Pulmonary artery endothelial cell (primary cell): Measurements from ENCODE around the gene CREB5. TPM values are rescaled to one million over a fixed set of nuclear protein-coding genes. Genes with fewer than 3 reads are reported as not detected.
"Not testable (repeated sequence)": the region's sequence is repeated elsewhere in the genome, so short reads cannot be mapped to it uniquely, and the experiment has no call there.

Source experiments
- DNase-seq: peaks from one replicate; pipeline ENCODE4 v3.0.0-alpha.2; 2011; ENCODE audit warnings: low read depth, low spot score
- total RNA-seq: library from RNA; depleted of rRNA; stranded (reverse); fragments of >200 nt; gene quantifications from 2 replicates; pipeline ENCODE4 v1.2.3, GENCODE V29; 2014

CREB5 gene
- total RNA-seq, 1 donor from 2014 or later: 2.8 TPM

DNA sequence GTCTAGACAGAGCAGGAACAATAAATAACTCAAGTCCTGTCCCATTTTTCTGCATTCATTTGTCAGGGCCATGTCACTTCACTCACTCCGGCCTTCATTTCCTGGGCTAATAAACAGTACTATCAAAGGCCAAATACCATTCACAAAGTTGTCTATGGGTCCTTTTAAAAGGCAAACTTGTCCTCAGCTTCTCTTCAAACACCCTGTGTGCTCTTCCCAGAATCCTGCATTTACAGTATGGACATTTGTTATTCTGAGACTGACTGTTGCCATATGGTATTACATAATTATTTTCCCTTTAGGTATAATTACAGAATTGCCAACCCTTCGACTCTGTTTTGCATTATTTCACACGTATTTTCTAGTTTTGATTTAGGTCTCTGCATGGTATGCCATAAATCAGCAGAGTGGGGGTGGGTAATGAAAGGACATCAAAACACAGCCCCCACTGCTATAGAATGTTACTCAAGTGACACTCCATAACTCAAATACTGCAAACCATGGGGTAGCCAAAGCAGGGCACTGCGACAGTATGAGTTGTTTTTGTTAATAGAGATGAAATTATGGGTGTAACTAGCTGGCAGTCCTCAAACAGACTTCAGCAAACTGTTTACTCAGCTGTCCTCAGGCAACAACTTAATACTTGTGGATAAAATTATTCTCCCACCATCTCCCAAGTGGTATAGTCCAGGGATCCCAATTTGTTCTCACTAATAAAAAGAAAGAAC, 362.1 kb downstream of the CREB5 start:
- no peak for DNase-seq

DNA sequence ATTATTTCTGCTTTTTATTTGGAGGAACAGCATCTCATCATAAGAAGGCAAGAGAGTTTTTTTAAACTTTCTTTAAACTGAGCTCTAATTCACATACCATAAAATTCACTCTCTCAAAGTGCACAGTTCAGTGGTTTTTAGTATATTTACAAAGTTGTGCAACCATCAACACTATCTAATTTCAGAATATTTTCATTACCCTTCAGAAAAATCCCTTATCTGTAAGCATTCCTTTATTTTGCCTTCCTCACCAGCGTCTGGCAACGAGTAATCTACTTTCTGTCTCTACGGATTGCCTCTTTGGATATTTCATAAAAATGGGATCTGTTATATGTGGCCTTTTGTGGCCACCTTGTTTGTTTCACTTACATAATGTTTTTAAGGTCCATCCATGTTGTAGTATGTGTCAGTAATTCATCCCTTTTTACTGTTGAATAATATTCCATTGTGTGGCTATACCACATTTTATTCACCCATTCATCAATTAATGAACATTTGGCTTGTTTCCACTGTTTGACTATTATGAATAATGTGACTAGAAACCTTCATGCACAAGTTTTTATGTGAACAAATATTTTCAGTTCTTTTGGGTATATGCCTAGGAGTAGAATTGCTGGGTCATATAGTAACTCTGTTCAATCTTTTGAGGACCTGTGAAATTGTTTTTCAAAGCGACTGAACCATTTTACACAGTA, 364.3 kb downstream of the CREB5 start:
- no peak for DNase-seq

DNA sequence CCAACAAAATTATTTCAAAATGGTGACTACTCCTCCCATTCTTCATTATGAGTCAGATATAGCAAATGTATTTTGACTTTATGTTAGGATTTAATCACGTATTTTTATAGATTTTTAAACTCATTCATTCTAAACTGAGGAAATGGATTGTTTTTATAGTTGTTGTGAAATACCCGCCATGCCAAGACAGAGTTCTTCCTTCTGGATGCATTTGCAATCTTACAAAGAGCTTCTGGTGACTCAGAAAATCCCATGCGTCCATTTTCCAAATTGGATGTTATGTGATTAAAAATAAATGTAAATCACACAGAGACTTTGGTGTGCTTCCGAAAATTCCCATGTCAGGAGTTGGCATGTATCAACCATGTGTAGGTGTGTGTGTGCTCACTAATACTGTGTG, 366.5 kb downstream of the CREB5 start:
- DNase-seq: peak; percentile 26

DNA sequence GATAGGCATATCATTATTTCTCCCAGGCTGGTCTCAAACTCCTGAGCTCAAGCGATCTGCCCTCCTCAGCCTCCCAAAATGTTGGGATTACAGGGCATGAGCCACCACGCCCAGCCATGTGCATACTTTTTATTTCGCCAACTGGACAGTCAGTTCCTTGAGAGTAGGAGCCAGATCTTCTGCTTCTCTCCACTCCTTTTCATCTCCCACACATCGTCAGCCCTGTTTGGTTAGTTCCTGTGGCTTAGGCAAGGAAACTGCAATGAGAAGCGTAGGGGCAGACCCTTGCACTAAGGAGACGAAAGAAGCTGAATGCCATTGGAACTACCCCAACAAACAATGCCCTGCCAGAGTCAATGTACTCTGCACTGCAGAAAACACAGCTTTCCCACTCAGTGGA, 367.6 kb downstream of the CREB5 start:
- no peak for DNase-seq

DNA sequence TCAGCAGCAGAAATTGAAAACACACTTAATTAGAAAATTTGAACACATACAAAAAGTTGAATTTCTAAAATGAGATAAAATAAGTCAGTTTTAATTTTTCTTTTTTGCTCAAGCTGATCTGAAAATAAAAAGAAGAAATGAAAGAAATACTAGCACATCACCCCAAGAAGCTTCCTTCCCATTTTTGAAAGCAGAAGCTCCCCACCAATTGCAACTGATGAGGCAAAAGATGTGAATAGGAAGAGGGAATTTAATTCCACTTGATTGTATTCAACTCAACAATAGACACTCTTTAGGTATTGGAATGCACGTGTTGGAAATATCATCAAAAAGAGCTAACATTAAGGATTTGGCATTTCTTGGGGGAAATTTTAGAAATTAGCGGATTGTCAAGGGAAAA, 370.0 kb downstream of the CREB5 start:
- DNase-seq: no peak

DNA sequence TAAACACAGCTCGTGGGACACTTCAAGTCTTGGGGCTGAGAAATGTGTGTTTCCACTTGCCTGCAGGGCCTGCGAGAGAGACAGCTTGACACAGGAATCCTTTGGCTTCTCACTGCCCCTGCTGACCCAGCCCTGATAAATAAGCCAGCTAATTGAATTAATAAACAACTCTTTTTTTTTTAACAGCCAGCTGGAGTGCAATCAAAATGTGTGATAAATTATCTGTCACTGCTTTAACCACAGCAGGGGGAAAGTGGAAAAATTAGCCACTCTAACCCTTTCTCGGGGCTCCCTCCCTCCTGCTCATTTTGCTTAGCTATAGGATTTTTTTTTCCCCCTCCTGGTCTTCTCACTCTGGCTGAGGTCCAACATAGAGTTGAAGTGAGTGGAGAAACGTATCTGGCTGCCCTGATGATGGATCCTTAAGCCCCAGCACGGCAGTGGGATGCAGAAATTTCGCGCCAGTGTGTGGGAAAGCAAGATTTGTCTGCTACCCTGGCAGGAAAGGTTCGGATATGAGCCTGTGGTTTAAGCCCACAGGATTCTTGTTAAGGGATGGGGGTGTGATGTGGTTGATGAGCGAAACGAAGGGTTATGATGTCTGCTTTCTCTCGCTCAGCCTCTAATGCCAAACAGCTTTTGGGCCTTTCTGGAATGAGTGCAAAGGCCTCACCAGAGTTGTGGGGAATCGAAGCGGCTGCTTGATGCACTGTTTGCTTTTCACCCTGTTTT, 372.0 kb downstream of the CREB5 start:
- no peak for DNase-seq

DNA sequence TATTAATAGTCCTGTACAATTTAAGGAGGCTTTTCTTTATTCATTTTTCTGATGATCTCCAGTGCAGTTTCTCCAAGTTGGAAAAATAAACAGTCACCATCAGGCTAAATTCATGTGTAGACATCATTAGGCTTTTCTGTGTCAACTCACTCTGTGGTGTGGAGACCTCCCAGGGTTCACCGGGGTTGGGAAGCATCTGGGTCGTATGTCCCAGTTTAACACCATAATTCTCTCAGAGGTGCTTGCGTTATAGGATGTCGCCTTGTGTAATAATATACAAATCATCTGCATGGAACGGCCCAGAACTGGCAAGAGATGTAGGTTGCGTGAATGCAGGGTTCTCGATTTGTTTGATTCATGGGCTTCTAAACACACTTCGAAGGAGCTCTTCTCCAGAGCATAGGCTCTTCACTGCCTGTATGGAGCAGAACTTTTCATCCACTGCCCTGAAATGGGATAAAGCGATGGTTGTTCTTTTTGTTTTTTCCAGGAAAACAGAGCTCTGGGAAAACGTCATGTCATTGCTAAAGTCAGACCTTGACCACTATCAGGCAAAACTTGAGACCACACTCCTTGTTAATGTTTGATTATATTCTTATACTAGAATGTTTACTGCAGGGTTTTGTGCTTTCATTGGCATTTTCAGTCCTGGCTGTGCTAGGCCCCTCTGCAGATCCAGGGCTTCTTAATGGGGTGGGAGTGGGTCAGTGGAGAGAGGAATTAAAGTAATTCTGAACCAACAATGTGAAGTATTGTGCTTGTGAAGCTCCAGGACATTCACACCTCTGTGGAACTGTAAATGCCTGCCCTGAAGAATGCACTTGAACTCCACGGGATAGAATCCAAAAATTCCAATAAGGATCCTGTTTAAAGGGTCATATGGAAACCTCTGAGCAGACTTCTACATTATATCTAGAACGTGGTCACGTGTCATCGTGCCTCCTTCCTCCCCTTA, 373.0 kb downstream of the CREB5 start:
- DNase-seq: no peak

DNA sequence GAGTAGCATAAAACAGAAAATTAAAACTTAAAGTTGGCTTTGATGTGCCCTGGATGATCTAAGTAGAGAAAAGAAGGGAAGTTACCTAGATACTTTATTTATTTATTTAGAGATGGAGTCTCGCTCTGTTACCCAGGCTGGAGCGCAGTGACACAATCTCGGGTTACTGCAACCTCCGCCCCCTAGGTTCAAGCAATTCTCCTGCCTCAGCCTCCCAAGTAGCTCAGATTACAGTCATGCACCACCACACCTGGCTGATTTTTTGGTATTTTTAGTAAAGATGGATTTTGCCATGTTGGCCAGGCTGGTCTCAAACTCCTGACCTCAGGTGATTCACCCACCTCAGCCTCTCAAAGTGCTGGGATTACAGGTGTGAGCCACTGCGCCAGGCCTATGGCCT, 373.8 kb downstream of the CREB5 start:
- DNase-seq: not testable (repeated sequence)

DNA sequence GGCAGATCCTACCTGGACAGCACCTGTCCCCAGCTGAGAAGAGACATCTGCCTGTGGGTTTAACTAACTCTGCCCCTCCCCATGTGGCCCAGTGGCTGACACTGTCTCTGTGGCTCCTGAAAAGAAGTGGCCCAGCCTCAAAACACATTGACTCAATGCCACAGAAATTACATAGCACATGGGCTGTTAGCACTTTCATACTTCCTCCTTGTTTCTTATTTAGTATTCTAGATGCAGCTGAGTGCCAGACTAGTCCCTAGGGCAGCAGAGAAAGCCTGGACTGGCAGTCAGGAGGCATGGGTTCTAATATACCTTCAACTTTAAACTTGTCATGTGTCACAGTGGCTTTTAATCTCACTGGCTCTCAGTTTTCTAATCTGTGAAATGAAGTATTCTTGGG, 374.8 kb downstream of the CREB5 start:
- DNase-seq: no peak

DNA sequence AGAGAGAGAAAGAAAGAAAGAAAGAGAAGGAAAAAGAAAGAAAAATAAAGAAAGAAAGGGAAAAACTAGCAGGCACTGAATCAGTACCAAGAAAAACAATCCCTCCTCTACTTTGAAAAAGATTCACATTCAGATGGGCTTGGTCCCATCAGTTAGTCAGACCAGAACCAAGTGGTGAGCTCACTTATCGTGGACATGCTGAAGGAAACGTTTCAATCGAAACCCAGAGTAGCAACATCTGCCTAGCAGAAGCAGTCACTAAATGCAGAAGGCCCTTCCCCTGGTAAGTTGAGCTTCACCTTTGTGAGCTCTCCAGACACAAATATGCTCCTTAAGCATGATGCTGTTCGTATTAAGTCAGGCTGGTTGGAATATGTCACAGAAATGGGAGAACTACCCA, 378.1 kb downstream of the CREB5 start:
- DNase-seq: no peak

DNA sequence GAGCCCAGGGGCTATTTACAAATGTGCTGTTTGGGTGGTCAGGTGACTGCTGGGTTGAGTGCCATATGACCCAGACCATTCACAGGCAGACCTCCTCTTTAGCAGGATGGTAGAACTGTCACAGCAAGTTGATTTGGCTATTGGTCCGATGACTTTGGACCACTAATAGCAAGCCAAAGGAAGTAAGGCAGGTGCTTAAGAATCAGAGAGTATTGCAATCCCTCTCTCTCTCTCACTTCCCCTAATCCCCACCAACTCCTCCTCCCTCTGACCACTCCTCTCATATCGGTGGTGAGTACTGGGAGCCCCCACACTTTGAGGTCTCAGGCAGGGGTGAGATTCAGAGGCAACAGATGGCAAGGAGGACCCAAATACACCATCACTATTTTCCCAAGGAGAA, 380.5 kb downstream of the CREB5 start:
- DNase-seq: no peak

DNA sequence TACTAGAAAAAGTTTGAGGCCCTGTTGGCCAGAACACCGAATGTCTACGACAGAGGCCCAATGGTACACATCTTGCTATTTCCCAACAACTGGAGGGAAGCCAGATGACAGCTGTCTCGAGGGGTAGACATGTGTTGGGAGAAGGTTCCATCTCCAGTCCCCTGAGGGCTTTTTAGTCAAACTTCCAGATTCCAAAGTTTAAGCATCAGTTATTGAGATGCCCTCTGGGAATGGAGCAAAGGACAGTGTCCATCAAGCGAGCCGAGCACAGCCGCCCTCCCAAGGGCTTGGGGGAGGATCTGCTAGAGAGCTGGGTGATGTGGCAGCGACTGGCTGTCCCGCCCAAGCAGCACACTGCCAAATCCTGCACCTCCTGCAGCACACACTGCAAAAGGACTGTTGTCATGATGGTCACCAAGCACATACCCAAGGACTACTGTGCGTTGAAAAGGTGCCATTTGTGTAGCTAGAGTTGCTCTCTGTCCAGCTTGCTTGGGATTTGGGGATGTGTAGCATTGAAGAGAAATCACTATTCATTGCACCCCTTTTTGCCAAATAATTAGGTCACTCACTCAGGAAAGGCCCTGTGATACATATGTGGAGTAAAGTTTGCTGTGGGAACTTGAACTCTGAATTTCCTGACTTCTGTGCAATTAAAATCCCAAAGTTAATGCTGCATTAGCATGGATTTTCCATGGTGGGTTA, 381.2 kb downstream of the CREB5 start:
- DNase-seq: no peak

DNA sequence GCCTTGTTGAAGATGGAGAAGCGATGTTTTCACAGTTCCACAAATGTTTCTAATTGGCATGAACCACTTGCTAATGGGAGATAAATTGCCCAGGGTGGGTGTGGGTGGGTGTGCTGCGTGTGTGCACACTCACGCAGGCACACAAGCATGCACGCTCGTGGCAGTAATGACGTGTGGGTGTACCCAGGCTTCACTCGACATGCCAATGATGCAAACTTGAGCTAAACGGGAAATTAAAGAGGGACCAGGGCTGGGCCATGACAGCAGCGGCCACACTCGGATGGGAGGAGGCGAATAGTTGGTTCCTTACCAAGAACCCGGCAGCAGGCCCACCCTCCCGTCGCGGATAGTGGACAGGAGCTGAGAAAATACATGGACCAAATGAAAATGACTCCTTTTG, 386.0 kb downstream of the CREB5 start:
- DNase-seq: no peak

DNA sequence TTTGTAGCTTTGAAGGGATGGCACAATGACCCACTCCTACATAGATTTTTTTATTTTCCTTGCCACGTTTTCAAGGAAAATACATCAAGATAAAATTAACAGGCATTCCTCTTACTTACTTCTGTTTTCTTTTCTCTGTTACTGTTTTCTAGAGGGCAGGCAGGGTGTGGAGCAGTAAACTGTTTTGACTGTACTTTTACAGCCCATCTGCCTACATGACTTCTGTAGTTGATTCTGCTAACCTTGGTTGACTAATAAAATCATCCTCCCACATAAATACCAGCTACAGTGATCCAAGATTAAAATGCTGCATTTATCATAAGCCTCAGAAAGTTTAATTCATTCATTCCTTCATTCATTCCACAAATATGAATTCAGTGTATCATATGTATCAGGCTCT, 387.3 kb downstream of the CREB5 start:
- DNase-seq: no peak

DNA sequence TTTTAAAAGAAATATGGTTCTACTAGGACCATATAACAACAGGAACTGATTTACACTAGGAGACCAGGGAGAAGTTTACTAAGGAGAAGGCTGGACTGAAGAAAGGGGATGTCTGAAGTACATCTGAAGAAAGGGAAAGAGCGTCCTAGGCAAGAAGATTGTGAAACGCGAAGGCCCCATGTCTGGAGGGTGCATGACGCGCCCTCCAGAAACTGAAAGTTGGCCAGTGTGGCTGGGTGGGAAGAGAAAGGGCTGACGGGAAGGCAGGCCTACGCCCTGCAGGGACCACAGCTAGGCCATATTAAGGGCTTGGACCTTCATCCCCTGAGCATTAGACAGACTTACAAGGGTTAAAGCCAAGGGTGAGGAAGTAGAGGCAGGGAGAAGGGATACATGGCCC, 387.8 kb downstream of the CREB5 start:
- DNase-seq: no peak

DNA sequence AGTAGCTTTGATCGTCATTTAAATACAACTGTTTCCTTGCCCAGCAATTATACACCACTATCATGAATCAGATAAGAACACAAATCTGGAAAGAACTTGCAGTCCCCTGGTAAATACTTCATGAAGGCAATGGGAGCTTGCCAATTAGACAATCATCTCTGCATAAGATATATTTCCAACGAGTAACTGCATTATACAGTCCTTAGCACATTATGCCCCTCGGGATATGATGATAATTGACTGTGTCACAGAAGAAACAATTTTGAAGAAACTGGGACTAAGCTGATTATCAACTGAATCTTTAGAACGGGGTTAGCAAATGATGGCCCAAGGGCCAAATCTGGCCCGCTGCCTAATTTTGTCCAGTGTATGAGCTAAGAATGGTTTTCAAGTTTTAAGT, 390.1 kb downstream of the CREB5 start:
- DNase-seq: no peak

DNA sequence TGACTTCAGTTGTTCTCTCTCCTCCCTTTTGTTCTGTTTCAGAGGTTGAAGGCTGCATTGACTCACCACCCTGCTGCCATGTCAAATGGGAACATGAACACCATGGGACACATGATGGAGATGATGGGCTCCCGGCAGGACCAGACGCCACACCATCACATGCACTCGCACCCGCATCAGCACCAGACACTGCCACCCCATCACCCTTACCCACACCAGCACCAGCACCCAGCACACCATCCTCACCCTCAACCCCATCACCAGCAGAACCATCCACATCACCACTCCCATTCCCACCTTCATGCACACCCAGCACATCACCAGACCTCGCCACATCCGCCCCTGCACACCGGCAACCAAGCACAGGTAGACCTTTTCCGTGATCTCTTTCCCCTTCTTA, 391.8 kb downstream of the CREB5 start:
- DNase-seq: no peak

DNA sequence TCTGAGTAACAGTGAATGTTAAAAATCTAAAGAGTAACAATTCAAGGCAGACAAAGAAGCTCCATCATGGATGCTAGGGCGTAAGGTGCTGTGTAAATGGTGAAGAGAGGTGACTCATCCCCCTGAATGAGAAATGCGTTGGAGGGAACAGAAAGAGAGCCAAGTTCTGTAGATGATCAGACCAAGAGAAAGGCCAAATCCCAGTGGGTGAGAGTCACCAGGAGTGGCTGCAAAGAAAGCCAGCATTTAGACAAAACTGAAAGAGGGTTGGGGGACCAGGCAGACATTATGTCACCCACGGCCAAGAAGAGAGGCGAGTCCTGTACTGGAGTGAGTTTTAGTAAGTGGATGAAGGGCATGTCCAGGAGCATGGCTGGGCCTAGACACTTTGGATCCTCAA, 392.7 kb downstream of the CREB5 start:
- DNase-seq: no peak

DNA sequence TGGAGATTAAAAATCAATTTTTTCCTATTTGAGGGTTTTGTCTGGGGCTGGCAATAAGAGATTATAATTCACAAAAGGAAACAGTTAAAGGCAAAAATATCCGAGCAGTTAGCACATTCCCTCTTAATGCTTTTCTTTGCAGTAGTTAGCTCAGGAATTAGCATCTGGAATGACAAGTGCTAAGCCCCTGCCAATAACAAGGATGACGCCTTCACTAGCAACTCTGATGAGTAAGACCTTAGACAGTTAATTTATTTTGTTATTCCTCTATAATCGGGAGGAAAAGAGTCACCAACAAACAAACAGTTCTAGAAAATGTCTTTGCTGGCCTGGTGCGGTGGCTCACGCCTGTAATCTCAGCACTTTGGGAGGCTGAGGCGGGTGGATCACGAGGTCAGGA, 394.5 kb downstream of the CREB5 start:
- no peak for DNase-seq

DNA sequence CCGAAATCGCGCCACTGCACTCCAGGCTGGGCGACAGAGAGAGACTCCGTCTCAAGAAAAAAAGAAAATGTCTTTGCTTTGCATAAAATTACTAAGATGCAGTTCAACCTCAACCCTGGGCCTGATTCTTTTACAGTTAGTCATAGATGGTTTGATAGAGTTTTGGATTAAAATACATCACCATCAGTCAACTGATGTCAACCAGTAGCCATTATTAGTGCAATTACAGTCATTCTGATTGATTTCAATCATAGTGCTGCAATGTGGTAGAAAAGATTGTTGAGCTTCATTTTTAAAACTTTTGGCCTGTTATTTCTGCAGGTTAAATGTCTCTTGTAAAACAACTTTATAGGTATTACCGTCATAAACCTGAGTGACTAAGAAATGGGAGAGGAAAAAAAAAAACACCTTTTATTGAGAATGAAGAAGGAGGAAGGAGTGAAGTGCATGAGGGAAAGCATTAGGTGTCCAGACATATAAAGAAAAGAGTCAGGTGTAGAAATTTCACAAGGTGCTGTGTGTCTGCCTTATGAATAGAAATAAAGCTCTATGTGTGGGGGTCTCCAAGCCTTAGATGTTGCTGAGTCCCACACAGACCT, 395.2 kb downstream of the CREB5 start:
- no peak for DNase-seq
